Stimulated activated CD8-positive, alpha-beta memory T cell treated with anti-CD3 and anti-CD28 coated beads, Interleukin-15, amount 100 ng/mL, for 1 hour (primary cell): ENCODE data around the gene SOX3.

Source experiments
- DNase-seq: peaks from one replicate; pipeline ENCODE4 v3.0.0-alpha.2; 2020; ENCODE audit warnings: low read depth

SOX3 gene

DNA sequence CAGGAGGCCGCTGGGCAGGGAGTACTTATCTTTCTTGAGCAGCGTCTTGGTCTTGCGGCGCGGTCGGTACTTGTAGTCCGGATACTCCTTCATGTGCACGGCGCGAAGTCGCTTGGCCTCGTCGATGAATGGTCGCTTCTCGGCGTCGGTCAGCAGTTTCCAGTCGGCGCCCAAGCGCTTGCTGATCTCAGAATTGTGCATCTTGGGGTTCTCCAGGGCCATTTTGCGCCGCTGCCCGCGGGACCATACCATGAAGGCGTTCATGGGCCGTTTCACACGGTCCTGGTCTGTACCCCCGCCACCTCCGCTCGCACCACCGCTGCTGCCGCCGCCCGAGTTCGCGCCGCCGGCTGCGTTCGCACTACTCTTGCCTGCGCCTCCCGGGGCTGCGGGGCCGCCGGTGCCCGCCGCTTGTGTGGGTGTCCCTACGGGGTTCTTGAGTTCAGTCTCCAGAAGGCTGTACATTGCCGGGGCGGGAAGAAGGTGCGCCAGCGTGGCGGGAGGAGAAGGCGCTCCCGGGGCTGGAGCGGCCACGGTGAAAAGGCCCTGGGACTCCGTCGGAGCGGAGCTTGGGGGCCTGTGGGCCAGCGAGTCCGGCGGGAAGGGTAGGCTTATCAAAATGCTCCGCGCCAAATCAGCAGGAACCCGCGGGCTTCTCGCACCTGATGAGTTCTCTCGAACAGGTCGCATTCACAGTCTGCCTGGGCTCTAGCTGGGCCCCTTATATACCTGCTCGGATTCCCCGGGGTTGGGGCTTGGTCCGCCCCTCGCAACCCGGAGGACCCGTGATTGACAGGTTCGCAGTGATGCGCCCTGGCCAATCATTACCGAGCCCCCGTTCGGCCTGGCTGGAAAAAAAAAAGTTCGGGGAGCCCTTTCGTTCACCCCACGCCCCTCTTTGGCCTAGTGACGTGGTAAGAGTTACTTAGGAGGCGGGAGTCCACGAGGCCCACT lies at the start of gene SOX3:
Gene SOX3, minus strand, starts transcription at position 699 of the 954 bp plus-strand sequence. Its CDS starts 9 bp downstream, at position 690.
- DNase-seq, result no peak

DNA sequence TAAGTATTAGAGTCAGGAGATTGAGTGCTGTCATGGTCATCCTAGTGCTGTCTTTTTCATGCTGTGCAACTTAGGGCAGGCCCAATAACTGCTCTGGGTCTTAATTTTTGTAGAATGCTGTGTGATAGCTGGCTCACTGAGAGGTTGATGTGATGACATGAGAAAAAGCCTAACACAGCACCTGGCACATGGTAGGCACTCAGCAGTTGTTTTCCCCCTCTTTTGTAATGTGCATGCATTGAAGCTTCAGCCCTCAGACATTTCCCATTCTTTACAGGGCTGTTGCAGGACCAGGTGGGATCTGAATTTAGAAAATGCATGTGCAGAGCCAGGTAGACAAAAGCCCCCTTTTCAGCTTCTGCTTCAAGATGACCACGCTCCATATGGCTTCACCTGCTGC lies 44.1 kb upstream of the SOX3 start:
- no peak for DNase-seq

DNA sequence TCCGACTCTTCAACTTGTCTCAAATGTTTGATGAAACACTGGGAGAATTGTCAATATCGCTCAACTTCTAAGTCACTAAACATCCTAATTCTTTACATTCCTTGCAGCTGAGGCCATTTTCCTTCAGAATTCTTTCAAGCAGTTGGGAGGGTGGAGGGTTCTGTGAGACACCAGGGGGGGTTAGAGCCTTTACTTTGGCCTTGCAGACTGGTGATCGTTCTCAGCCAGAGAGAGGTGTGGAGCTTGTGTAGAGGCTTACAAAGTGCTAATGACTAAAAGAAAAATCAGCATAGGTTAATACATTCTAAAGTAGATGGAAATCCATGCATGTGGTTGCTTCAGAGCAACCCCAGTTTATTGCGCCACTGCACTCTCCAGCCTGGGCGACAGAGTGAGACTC lies 21.3 kb upstream of the SOX3 start:
- DNase-seq, result no peak

DNA sequence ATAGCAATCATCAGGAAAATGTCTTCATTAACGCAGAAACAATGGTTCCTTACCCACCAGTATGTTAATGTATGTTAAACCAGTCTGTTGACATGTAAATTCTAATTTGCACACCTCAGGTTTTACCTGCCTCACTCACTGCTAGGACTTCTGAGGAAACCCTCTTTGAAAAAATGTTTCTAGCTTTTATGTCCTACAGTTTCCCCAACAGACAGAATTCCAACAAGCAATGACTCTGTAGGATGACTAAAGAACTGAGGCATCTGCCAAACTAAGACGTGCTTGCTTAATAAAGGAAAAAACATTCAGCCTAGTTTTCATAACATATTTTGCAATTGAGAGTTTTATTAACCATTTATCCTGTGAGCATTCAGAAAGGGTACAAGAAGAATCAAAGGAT lies 20.6 kb upstream of the SOX3 start:
- DNase-seq, result no peak

DNA sequence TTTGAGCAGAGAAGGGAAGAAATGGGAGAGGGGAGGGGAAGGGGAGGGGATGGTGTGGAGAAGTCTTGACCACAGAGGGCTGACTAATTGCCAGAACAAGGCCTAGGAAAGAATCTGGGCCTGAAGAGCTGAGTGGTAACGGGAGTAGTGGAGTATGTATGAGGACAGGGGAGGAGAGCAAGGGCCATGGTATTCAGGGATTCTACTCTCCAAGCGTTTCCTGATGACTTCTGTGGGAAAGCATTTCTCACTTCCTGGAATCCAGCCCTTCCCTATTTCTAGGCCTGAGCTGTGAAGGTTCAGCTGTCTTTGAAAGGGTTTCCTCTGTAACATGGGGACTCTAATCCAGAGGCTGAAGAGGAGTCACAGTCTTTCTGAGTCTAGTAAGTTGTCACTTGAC lies 19.7 kb upstream of the SOX3 start:
- no peak for DNase-seq

DNA sequence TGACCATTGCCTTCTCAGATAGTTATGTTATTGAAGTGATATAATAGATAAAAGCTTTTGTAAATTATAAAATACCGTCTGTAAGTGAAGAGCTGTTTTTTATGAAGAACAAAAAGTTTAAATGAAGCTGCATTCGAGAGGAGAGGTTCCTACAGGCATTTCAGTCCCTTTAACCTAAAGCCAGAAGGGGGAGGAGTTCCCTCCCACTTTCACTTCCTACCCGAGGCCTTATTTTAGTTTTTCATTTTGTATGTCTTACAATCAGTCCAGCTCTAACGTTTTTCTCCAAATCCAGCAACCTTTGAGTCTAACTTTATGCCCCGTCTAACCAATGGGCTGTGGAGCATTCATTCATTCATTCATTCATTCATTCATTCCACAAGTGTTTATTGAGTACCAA lies 16.5 kb upstream of the SOX3 start:
- no peak for DNase-seq

DNA sequence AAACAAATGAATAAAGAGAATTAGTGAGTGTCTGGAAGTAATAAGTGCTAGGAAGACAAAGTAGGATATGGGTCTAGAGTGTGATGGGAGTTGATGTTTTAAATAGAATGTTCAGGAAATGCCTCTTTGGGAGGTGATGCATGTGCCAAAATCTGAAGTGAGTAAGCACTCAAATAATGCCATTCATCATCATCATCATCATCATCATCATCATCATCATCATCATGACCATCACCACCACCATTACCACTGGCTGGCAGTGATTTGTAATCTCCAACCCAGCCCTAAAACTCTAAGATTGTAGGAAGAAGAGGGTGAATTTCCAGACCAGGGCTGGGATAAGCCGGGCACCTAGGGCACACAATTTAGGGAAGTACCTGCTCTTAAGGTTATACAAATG lies 9.7 kb upstream of the SOX3 start:
- no peak for DNase-seq

DNA sequence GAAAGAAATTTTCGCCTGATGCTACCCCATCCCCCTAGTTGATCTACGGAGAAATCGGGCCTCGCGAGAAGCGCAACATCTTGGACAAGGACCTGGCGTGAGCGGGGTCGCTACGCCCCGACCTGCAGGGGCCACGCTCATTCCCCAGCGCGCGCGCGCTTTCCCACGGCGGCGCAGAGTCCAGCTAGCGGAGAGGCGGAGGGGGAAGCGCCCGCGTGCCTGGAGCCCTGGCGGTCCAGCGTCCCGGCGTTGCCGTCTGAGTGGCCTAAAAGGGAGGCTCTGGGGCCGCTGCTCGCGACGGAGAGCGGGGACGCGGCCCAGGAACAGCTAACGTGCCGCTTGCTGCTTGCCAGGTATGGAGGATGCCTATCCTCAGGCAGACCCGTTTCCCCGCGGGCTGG lies 6.0 kb upstream of the SOX3 start:
- no peak for DNase-seq

DNA sequence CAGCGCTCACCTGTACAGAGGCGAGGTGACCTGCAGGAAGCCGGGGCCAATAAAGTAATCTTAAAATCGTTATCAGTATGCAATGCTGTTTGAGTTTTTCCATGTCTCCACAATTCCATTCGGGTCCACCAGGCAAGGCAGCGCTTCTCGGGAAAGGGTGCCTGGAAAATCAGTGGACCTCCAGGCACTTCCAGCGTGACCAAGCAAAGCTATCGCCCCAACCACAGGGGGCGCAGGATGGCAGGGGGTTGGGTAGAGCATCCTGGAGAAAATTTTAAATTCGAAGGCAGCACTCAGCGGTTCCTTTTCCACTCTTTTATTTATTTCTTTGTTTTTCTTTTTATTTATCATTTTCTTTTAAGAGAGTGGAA lies 5.4 kb upstream of the SOX3 start:
- DNase-seq, result no peak

DNA sequence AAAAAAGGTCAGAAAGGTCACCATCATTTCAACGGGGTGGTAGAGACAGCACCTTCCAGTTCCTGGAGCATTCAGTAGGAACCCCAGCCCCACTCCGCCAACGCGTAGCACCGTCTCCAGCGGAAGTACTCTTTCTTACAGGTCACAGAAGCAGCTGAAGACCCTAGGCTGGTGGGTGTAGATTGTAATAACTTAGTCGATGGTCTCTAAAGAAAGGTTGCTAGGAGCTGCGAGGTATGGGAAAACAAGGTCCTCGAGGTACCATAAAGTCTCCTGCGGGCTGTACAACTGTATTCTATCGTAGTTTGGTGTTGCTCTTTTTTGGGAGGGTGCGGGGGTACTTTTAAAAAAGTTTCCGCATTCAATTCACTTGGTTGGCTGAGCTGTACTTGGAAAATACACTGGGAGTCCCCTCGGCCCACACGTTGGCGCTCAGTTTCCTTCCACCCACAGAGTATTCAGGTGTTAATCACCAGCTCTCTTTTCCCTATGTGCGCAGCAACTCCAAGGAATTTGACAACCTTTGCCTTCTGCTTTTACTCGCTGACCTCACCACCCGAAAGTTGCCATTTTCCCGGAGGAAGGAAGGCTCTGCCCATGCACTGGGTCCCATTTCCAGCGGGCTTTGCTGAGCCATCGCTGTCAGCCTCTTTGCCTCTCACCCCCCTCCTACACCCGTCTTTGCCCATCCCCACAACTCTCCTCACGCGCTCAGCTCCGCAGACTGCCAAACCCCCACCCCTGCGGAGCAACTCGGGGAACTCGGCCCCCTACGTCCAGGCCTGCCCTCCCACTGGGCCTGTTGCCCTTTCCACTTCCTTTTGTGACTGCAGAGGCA lies 4.8 kb upstream of the SOX3 start:
- no peak for DNase-seq

DNA sequence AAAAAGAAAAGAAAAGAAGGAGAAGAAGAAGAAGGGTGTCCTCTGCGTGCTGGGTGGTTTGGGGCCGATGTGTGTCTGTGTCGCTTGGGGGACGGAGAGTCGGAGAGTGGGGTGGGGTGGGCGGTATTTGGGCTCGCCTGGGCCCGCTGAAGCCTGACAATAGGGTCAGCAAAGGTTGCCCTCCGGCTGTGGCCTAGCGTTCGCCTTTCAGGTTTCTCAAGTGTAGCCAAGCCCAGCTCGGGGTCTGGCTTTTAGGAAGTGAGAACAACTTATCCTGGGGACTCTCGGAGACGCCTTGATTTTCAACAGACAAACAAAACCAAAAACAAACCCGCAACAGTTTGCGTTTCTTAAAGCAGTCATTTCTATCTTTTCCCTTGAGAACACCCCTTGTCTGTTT lies 4.1 kb upstream of the SOX3 start:
- DNase-seq, result no peak

DNA sequence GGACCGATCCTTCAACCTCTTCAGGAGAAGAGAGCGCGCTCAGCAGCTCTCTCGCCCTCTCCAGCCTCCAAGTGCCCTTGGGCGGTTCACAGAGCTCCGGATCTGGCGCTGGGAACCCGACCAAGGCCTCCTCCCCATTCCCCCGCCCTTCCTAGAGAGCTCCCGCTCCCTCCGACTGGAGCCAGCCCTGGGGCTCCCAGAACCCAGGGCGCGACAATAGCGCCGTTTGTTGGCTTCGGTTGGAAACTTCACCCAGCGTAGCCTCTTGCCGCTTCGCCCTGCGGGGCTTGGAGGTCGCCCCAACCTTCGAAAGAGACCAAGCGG lies 3.1 kb upstream of the SOX3 start:
- no peak for DNase-seq

DNA sequence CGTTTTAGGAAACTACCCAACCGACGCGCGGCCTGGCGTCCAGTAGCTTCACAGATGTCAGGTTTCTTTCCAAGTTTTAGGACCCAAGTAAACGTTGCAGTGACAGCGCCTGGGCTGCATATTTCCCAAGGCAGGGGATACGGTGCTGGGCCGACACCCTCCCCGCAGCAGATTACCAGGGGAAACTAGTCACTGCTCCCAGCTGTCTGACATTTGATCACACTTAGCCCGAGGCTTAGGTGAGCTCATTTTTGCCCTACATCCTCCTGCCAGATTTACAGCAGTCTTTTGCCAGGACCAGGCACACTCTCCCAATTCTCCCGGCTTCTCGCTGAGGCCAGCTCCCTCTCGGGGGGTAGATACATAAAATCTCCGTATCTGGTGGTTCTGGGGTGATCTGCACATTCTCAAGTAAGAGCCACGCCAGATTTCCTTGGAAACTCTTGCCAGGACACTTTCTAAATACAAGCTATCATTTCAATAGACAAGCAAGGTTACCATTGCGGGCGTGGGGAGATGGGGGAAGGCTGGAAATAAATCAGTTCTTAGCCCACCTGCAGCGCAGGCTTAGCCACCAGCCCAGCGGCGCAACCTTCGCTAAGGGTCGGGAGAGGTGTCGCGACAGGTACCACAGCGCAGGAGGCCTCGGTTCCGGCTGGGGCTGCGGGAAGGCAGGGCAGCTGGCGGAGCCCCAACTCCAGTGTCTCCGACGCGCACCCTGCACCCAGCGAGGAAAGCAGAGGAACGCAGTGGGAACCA lies 2.5 kb upstream of the SOX3 start:
- DNase-seq, result no peak

DNA sequence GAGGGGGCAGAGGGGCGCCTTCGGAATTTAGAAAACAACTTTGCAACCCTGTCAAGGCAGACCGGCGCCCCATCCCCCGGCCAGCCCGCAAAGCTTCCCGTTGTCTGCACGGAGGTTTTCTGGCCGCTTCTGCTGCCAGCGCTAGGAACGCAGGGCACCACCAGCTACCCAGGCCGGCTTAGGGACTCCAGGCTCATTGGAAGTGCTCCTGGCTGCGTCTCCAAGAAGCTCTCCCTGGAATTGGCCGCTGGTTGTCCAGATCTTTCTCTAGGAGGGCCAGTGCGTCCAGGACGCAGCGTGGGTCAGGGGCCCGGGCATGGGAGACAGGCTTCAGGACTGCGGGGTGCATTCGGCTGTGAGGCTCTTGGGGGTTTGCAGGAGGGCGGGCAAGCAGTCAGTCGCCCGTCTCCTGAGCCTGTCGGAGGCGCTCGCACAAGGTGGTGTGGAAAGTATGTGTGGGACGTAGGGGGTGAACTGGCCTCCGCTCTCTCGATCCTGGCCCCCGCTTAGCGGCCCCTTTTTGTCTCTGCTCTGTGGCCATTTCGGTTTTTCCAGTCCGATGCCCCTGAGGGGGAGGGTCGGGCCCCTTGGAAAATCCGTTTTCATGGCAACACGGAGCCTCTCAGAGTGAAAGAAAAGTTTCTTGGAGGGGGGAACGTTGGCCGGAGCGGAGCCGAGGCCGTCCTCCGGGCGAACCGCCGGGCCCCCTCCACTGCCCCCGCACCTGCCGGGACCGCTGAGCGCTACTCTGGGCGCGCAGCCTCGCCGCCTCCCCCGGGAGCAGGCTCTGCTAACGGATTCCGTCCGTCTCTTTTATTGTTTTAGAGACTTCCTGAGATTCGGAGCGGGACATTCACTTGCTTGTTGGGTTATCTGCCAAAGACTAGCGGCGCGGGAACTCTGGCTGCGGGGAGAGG lies 810 bp upstream of the SOX3 start:
- no peak for DNase-seq

DNA sequence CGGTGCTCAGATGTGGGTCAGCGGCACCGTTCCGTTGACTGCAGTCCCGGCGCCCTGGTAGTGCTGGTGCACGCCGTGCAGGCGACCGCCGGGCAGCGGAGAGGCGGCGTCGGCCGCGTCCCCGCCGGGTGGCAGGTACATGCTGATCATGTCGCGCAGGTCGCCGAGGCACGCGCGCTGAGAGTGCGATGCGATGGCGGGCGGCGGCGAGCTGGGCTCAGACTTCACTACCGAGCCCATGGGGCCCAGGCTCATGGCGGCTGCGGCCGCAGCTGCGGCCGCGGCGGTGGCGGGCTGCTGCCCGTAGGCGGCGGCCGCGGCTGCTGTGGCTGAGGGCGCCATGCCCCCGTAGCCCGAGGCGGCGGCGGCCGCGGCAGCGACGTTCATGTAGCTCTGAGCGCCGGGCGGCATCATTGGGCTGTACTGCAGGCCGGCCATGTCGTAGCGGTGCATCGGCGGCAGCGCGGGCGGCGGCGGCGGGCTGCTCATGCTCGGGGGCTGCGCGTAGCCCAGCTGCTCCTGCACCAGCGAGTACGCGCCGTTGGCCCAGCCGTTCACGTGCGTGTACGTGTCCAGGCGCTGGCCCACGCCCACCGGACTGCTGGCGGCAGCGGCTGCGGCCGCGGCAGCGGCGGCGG lies 1.0 kb downstream of the SOX3 start:
- DNase-seq, result no peak

DNA sequence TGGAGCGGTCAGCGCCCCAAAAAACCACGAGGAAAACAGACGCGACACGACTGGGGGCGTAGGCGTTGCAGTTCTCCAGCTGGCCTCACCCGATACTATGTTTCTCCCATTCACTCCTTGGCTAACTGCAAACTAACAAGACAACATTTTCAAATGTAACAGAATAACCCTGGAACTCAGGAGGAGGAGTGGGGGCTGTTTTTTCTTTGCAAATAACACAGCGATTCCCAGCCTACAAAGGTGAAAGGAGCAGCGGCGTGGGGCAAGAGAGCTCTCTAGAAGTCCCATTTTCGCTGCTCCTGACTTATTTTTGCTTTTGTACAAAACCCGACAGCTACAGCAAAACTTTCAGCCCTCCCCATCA lies 1.6 kb downstream of the SOX3 start:
- no peak for DNase-seq

DNA sequence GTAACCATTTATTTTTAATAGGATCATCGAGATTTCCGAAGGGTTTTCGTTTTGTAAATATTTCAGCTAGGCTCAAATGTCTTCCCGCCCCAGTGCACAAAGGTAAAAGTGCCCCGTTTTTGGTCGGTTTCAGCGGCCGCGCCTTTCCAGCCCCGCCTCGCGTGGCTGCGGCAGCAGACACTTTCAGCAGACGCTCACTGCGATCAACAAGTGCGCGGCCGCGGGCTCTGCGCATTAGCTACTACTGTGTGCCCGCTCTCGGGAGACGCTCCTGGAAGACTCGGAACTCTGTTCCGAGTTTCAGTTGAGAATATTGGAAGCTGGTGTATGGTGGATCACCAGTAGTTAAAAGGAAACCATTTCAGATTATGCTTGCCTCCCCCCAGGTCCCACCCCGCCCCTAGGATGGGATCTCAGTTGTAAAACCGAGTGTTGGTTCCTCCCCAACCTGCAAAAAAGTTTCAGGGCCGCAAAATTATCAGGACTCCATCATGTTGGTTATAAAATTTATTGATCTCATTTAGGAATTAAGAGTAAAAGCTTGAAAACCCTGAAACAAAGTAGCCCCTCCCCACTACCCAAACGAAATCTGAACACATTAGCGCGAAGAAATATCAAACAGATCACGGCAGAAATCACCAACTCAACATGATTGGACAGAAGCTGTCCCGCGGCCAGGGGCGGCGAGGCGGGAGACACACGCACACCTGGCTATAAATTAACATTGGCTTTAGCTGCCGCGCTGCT lies 2.2 kb downstream of the SOX3 start:
- DNase-seq, result no peak

DNA sequence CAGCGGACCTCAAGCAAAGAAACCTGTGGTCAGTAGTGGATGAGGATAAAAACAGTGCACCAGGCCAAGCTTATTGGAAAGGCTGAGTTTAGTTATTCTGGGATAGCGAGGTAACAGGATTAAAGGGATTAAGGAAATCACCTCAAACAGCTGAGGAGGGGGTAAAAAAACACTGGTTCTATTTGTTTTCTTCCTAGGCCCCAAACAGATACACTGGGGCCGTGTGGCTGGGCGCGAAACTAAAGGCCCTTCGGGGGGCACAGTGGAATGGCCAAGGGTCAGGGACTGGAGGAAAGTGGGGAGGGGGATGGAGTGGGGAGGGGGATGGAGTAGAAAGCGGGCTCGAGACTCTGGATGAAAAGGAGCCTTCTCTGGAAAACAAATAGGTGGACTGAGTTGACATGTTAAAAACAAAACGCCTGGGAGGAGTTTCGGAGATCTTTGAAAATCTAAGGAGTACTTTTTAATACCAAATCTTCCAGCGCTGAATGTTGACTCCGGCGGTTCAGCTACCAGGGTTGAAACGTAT lies 2.9 kb downstream of the SOX3 start:
- DNase-seq, result no peak

DNA sequence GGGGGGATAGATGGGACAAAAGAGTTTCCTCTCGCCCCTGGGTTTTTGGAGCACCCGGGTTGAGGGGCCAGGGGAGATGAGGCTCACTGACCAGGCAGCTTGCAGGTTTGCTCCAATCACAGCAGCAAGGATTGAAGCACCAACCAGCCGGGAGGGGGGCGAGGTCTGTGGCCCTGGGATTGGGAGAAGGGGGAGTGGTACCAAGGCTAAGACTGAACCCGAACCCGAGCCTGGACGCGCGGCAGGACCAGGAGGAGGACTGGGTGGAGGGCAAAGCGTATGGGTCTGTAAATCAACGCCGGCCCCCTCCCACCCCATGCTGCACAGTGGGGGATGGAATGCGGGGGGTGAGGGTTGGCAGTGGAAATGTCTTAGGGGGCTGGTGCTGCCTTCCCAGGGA lies 3.5 kb downstream of the SOX3 start:
- DNase-seq, result no peak

DNA sequence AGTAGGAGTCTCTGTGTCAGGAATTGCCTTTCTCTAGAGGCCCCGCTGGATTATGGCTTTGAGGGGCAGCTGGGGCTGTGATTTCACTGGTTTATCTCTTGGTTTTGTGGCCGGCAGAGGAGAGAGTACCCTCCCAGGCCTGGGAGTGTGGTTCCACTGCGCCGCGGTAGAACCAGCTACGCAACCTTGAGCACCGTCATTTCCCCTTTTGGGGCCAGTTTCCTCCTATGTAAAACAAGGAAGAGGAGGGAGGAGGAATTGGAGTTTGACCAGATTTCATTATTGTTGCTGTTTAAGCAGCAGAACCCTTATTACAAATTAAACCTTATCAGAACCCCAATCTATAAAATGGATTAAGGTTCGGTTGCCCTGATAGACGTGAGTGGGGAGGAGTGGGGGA lies 4.4 kb downstream of the SOX3 start:
- no peak for DNase-seq
